ENCODE results near the gene KDM4B.

Gene KDM4B

GRCh38 chr19:4984106-4984380, 15.1 kb downstream of the KDM4B start:
- Histone ChIP-seq H3K9me3 (ENCODE audit: control extremely low read depth in 1 of 5, control insufficient read depth in 4 of 5, insufficient read depth in 2 of 5, low read depth in 1 of 5, low read length in 4 of 5) (no peaks in the 10 kb centered on the region), H3K27me3 (replicated peaks in 2 of 5; ENCODE audit: control insufficient read depth in 4 of 5, insufficient read depth in 5 of 5, low read length in 4 of 5) (no peaks in the 10 kb centered on the region), H3K36me3 (ENCODE audit: control insufficient read depth in 4 of 4, insufficient read depth in 4 of 4, low read length in 3 of 4) (peaks cover 0 to 6% (median 4%) of the 10 kb centered on the region in 4 experiments), H3K4me3 (ENCODE audit: control insufficient read depth in 1 of 7, extremely low read depth in 1 of 7, insufficient read depth in 4 of 7, low read depth in 2 of 7, low read length in 6 of 7) (no peak overlapping the region), H3K27ac (ENCODE audit: insufficient read depth in 1 of 2, low read depth in 1 of 2, low read length in 2 of 2, poor library complexity in 1 of 2, severe bottlenecking in 2 of 2) (no peak overlapping the region), H3K4me1 (ENCODE audit: control extremely low read depth in 1 of 4, control insufficient read depth in 4 of 4, insufficient read depth in 4 of 4, low read length in 3 of 4) (peaks cover 0 to 12% (median 6%) of the 10 kb centered on the region in 4 experiments)
- no peak for DNase-seq
- ChIA-PET POLR2A (interaction anchor here (0.8 kb wide), 1 partner anchor 12 kb away, joined by 3 read pairs; no protein-coding TSS in a partner anchor), CTCF (no interaction called here)
- 98% methylated on average over 7 of the region's 7 CpGs for WGBS (ENCODE audit: insufficient coverage)

- H3K4me1 ChIP-seq (ENCODE audit: control extremely low read depth in 1 of 4, control insufficient read depth in 4 of 4, insufficient read depth in 4 of 4, low read length in 3 of 4), result peaks cover 0 to 7% (median 1%) of the 10 kb centered on the region in 4 experiments
- WGBS (ENCODE audit: insufficient coverage), result 93% methylated on average over 16 of the region's 18 CpGs
- ChIA-PET CTCF (no interaction called here), POLR2A (interaction anchor here (0.8 kb wide), 1 partner anchor 12 kb away, joined by 3 read pairs; no protein-coding TSS in a partner anchor)
- no peak for DNase-seq
- no peak overlapping the region for H3K4me3 ChIP-seq (ENCODE audit: control insufficient read depth in 1 of 7, extremely low read depth in 1 of 7, insufficient read depth in 4 of 7, low read depth in 2 of 7, low read length in 6 of 7)
- no peaks in the 10 kb centered on the region for H3K27me3 ChIP-seq (replicated peaks in 2 of 5; ENCODE audit: control insufficient read depth in 4 of 5, insufficient read depth in 5 of 5, low read length in 4 of 5)
- H3K27ac ChIP-seq (ENCODE audit: insufficient read depth in 1 of 2, low read depth in 1 of 2, low read length in 2 of 2, poor library complexity in 1 of 2, severe bottlenecking in 2 of 2), result no peak overlapping the region
- H3K9me3 ChIP-seq (ENCODE audit: control extremely low read depth in 1 of 5, control insufficient read depth in 4 of 5, insufficient read depth in 2 of 5, low read depth in 1 of 5, low read length in 4 of 5), result no peaks in the 10 kb centered on the region
- peaks cover 0 to 6% (median 4%) of the 10 kb centered on the region in 4 experiments for H3K36me3 ChIP-seq (ENCODE audit: control insufficient read depth in 4 of 4, insufficient read depth in 4 of 4, low read length in 3 of 4)
These were observed 15.6 kb downstream of the KDM4B start for GRCh38 chr19:4984438-4984990.

- CTCF ChIA-PET, result interaction anchor here (1.3 to 2.2 kb wide), 3 partner anchors 16 to 18 kb away, joined by 4 to 6 read pairs (median 4); partner anchors contain the start of gene KDM4B
These were observed 16.7 kb downstream of the KDM4B start for GRCh38 chr19:4985551-4985991.

GRCh38 chr19:4986056-4986455, 17.1 kb downstream of the KDM4B start:
- no peaks in the 10 kb centered on the region for H3K27me3 ChIP-seq (replicated peaks in 2 of 5; ENCODE audit: control insufficient read depth in 4 of 5, insufficient read depth in 5 of 5, low read length in 4 of 5)
- H3K36me3 ChIP-seq (ENCODE audit: control insufficient read depth in 4 of 4, insufficient read depth in 4 of 4, low read length in 3 of 4), result peaks cover 0 to 6% (median 4%) of the 10 kb centered on the region in 4 experiments
- no peaks in the 10 kb centered on the region for H3K9me3 ChIP-seq (ENCODE audit: control extremely low read depth in 1 of 5, control insufficient read depth in 4 of 5, insufficient read depth in 2 of 5, low read depth in 1 of 5, low read length in 4 of 5)
- CTCF ChIA-PET, result interaction anchor here (1.3 to 2.2 kb wide), 3 partner anchors 15 to 17 kb away, joined by 4 to 6 read pairs (median 4); partner anchors contain the start of gene KDM4B
- no peak overlapping the region for H3K27ac ChIP-seq (ENCODE audit: insufficient read depth in 1 of 2, low read depth in 1 of 2, low read length in 2 of 2, poor library complexity in 1 of 2, severe bottlenecking in 2 of 2)
- WGBS (ENCODE audit: insufficient coverage), result 95% methylated on average over 16 of the region's 19 CpGs
- POLR2A ChIA-PET, result no interaction called here
- DNase-seq, result no peak
- no peak overlapping the region for H3K4me3 ChIP-seq (ENCODE audit: control insufficient read depth in 1 of 7, extremely low read depth in 1 of 7, insufficient read depth in 4 of 7, low read depth in 2 of 7, low read length in 6 of 7)
- H3K4me1 ChIP-seq (ENCODE audit: control extremely low read depth in 1 of 4, control insufficient read depth in 4 of 4, insufficient read depth in 4 of 4, low read length in 3 of 4), result peaks cover 0 to 6% (median 0%) of the 10 kb centered on the region in 4 experiments

More at GRCh38 chr19:4985551-4985991, 16.7 kb downstream of the KDM4B start:
- POLR2A ChIA-PET, result no interaction called here
- Histone ChIP-seq H3K9me3 (ENCODE audit: control extremely low read depth in 1 of 5, control insufficient read depth in 4 of 5, insufficient read depth in 2 of 5, low read depth in 1 of 5, low read length in 4 of 5) (no peaks in the 10 kb centered on the region), H3K4me1 (ENCODE audit: control extremely low read depth in 1 of 4, control insufficient read depth in 4 of 4, insufficient read depth in 4 of 4, low read length in 3 of 4) (peaks cover 0 to 6% (median 0%) of the 10 kb centered on the region in 4 experiments), H3K36me3 (ENCODE audit: control insufficient read depth in 4 of 4, insufficient read depth in 4 of 4, low read length in 3 of 4) (peaks cover 0 to 6% (median 4%) of the 10 kb centered on the region in 4 experiments), H3K27ac (ENCODE audit: insufficient read depth in 1 of 2, low read depth in 1 of 2, low read length in 2 of 2, poor library complexity in 1 of 2, severe bottlenecking in 2 of 2) (no peak overlapping the region), H3K27me3 (replicated peaks in 2 of 5; ENCODE audit: control insufficient read depth in 4 of 5, insufficient read depth in 5 of 5, low read length in 4 of 5) (no peaks in the 10 kb centered on the region), H3K4me3 (ENCODE audit: control insufficient read depth in 1 of 7, extremely low read depth in 1 of 7, insufficient read depth in 4 of 7, low read depth in 2 of 7, low read length in 6 of 7) (no peak overlapping the region)
- DNase-seq, result no peak
- 98% methylated on average over 20 of the region's 22 CpGs for WGBS (ENCODE audit: insufficient coverage)

GRCh38 chr19:4986471-4986891, 17.6 kb downstream of the KDM4B start:
- Histone ChIP-seq H3K27me3 (replicated peaks in 2 of 5; ENCODE audit: control insufficient read depth in 4 of 5, insufficient read depth in 5 of 5, low read length in 4 of 5) (no peaks in the 10 kb centered on the region), H3K36me3 (ENCODE audit: control insufficient read depth in 4 of 4, insufficient read depth in 4 of 4, low read length in 3 of 4) (peaks cover 0 to 7% (median 4%) of the 10 kb centered on the region in 4 experiments), H3K9me3 (ENCODE audit: control extremely low read depth in 1 of 5, control insufficient read depth in 4 of 5, insufficient read depth in 2 of 5, low read depth in 1 of 5, low read length in 4 of 5) (peaks cover 0 to under 1% (median 0%) of the 10 kb centered on the region in 5 experiments), H3K4me1 (ENCODE audit: control extremely low read depth in 1 of 4, control insufficient read depth in 4 of 4, insufficient read depth in 4 of 4, low read length in 3 of 4) (peaks cover 0 to 6% (median 0%) of the 10 kb centered on the region in 4 experiments), H3K4me3 (ENCODE audit: control insufficient read depth in 1 of 7, extremely low read depth in 1 of 7, insufficient read depth in 4 of 7, low read depth in 2 of 7, low read length in 6 of 7) (no peak overlapping the region), H3K27ac (ENCODE audit: insufficient read depth in 1 of 2, low read depth in 1 of 2, low read length in 2 of 2, poor library complexity in 1 of 2, severe bottlenecking in 2 of 2) (no peak overlapping the region)
- ChIA-PET CTCF (interaction anchor here (1.3 to 2.2 kb wide), 3 partner anchors 15 to 18 kb away, joined by 4 to 6 read pairs (median 4); partner anchors contain the start of gene KDM4B), POLR2A (no interaction called here)
- 99% methylated on average over 18 of the region's 19 CpGs for WGBS (ENCODE audit: insufficient coverage)
- no peak for DNase-seq

- ChIA-PET CTCF (interaction anchor here (1.4 to 2.2 kb wide), 3 partner anchors 14 to 51 kb away, joined by 3 to 6 read pairs (median 4); no protein-coding TSS in a partner anchor), POLR2A (no interaction called here)
- Histone ChIP-seq H3K27ac (ENCODE audit: insufficient read depth in 1 of 2, low read depth in 1 of 2, low read length in 2 of 2, poor library complexity in 1 of 2, severe bottlenecking in 2 of 2) (no peak overlapping the region), H3K4me3 (ENCODE audit: control insufficient read depth in 1 of 7, extremely low read depth in 1 of 7, insufficient read depth in 4 of 7, low read depth in 2 of 7, low read length in 6 of 7) (no peak overlapping the region), H3K36me3 (ENCODE audit: control insufficient read depth in 4 of 4, insufficient read depth in 4 of 4, low read length in 3 of 4) (peaks cover 2 to 14% (median 4%) of the 10 kb centered on the region in 4 experiments), H3K9me3 (ENCODE audit: control extremely low read depth in 1 of 5, control insufficient read depth in 4 of 5, insufficient read depth in 2 of 5, low read depth in 1 of 5, low read length in 4 of 5) (peaks cover 0 to 8% (median 0%) of the 10 kb centered on the region in 5 experiments), H3K27me3 (replicated peaks in 2 of 5; ENCODE audit: control insufficient read depth in 4 of 5, insufficient read depth in 5 of 5, low read length in 4 of 5) (no peaks in the 10 kb centered on the region), H3K4me1 (ENCODE audit: control extremely low read depth in 1 of 4, control insufficient read depth in 4 of 4, insufficient read depth in 4 of 4, low read length in 3 of 4) (peaks cover 0 to 6% (median 0%) of the 10 kb centered on the region in 4 experiments)
- 98% methylated on average over 7 of the region's 11 CpGs for WGBS (ENCODE audit: insufficient coverage)
- DNase-seq, result no peak
These were observed 18.3 kb downstream of the KDM4B start for GRCh38 chr19:4987256-4987655.

GRCh38 chr19:4987692-4988370, 18.9 kb downstream of the KDM4B start:
- POLR2A ChIA-PET, result no interaction called here
- 95% methylated on average over 21 of the region's 24 CpGs for WGBS (ENCODE audit: insufficient coverage)
- CTCF ChIA-PET, result interaction anchor here (1.3 to 1.4 kb wide), 2 partner anchors 13 to 51 kb away, joined by 3 to 4 read pairs; no protein-coding TSS in a partner anchor
- peaks cover 2 to 15% (median 4%) of the 10 kb centered on the region in 4 experiments for H3K36me3 ChIP-seq (ENCODE audit: control insufficient read depth in 4 of 4, insufficient read depth in 4 of 4, low read length in 3 of 4)
- no peaks in the 10 kb centered on the region for H3K27me3 ChIP-seq (replicated peaks in 2 of 5; ENCODE audit: control insufficient read depth in 4 of 5, insufficient read depth in 5 of 5, low read length in 4 of 5)
- H3K4me1 ChIP-seq (ENCODE audit: control extremely low read depth in 1 of 4, control insufficient read depth in 4 of 4, insufficient read depth in 4 of 4, low read length in 3 of 4), result peaks cover 0 to 6% (median 0%) of the 10 kb centered on the region in 4 experiments
- no peak for DNase-seq
- H3K27ac ChIP-seq (ENCODE audit: insufficient read depth in 1 of 2, low read depth in 1 of 2, low read length in 2 of 2, poor library complexity in 1 of 2, severe bottlenecking in 2 of 2), result no peak overlapping the region
- H3K9me3 ChIP-seq (ENCODE audit: control extremely low read depth in 1 of 5, control insufficient read depth in 4 of 5, insufficient read depth in 2 of 5, low read depth in 1 of 5, low read length in 4 of 5), result peaks cover 0 to 13% (median 0%) of the 10 kb centered on the region in 5 experiments
- no peak overlapping the region for H3K4me3 ChIP-seq (ENCODE audit: control insufficient read depth in 1 of 7, extremely low read depth in 1 of 7, insufficient read depth in 4 of 7, low read depth in 2 of 7, low read length in 6 of 7)

Data from common myeloid progenitor, CD34-positive (primary cell).